Fibroblast of lung (primary cell): ENCODE results near the gene NMNAT2.

Source experiments
- CTCF ChIP-seq, 2 donors: IDR thresholded peaks in 1 of 2; conservative IDR thresholded peaks in 1 of 2; 1 replicate in 1 of 2; 2 replicates in 1 of 2; pipeline ENCODE4 v1.5.1; 2011 to 2012; ENCODE audit warnings: low read length in 2 of 2, control low read depth in 1 of 2, inconsistent platforms in 1 of 2, low read depth in 1 of 2, mild to moderate bottlenecking in 1 of 2
- EZH2 ChIP-seq: IDR thresholded peaks from 2 replicates; pipeline ENCODE4 v1.5.1; 2012; ENCODE audit warnings: low read length, control low read depth, mild to moderate bottlenecking; ENCODE audit errors: missing control alignments

DNA sequence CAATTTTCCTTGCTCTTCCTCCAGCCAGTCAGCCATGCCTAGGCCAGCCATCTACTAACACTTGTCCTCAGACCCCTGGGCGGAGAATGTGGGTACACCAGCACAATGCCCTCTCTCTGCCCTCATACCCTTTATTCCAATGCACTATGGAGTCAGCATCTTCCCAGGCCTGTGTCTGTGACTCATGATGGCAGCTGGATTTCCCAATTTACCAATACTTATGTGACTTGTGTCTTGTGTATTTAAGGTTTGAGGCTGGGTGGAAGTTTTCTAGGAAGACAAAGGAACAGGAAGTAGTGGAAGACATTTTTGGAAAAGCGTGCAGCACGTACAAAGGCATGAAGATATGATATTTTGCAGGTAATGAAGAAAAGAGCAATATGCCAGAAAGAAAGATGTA lies 114.3 kb downstream of the NMNAT2 start:
- TF ChIP-seq CTCF (conservative IDR thresholded peaks at IDR 0.05 in 1 of 2, IDR thresholded peaks at IDR 0.05 in 1 of 2; ENCODE audit: low read depth in 1 of 2, low read length in 2 of 2), result no peak
- no peak for TF ChIP-seq EZH2
